Measurements from ENCODE around the gene POU2F3.
A peak's percentile ranks its signal among the peaks of the same experiment; 100 is the strongest.

The POU2F3 gene

GRCh38 chr11:120281143-120281795 lies 41.3 kb downstream of the POU2F3 start:
- DNase-seq (ENCODE audit: low read depth in 1 of 2, low spot score in 1 of 2) = no peak

GRCh38 chr11:120283124-120283523 lies 43.2 kb downstream of the POU2F3 start:
- no peak for DNase-seq (ENCODE audit: low read depth in 1 of 2, low spot score in 1 of 2)

GRCh38 chr11:120284272-120284671 lies 44.3 kb downstream of the POU2F3 start:
- DNase-seq (ENCODE audit: low read depth in 1 of 2, low spot score in 1 of 2) = no peak

GRCh38 chr11:120285256-120285655 lies 45.3 kb downstream of the POU2F3 start:
- DNase-seq (ENCODE audit: low read depth in 1 of 2, low spot score in 1 of 2) = no peak

GRCh38 chr11:120288021-120288420 lies 48.1 kb downstream of the POU2F3 start:
- no peak for DNase-seq (ENCODE audit: low read depth in 1 of 2, low spot score in 1 of 2)

- no peak for DNase-seq (ENCODE audit: low read depth in 1 of 2, low spot score in 1 of 2)
Measured at GRCh38 chr11:120289426-120289825, 49.5 kb downstream of the POU2F3 start.

GRCh38 chr11:120290956-120291355 lies 51.0 kb downstream of the POU2F3 start:
- DNase-seq (ENCODE audit: low read depth in 1 of 2, low spot score in 1 of 2) = no peak

GRCh38 chr11:120293038-120293800 lies 53.3 kb downstream of the POU2F3 start:
- DNase-seq (ENCODE audit: low read depth in 1 of 2, low spot score in 1 of 2) = no peak

GRCh38 chr11:120294096-120294495 lies 54.2 kb downstream of the POU2F3 start:
- DNase-seq (ENCODE audit: low read depth in 1 of 2, low spot score in 1 of 2) = no peak

- DNase-seq (ENCODE audit: low read depth in 1 of 2, low spot score in 1 of 2) = no peak
Measured at GRCh38 chr11:120295099-120295498, 55.2 kb downstream of the POU2F3 start.

- DNase-seq (ENCODE audit: low read depth in 1 of 2, low spot score in 1 of 2) = no peak
Measured at GRCh38 chr11:120296554-120296953, 56.6 kb downstream of the POU2F3 start.

- DNase-seq (ENCODE audit: low read depth in 1 of 2, low spot score in 1 of 2) = no peak
Measured at GRCh38 chr11:120298461-120298860, 58.5 kb downstream of the POU2F3 start.

- no peak for DNase-seq (ENCODE audit: low read depth in 1 of 2, low spot score in 1 of 2)
Measured at GRCh38 chr11:120302001-120302805, 62.3 kb downstream of the POU2F3 start.

- peak; percentile 21 to 37 for DNase-seq (ENCODE audit: low read depth in 1 of 2, low spot score in 1 of 2)
Measured at GRCh38 chr11:120303004-120303637, 63.2 kb downstream of the POU2F3 start.

GRCh38 chr11:120304526-120304925 lies 64.6 kb downstream of the POU2F3 start:
- no peak for DNase-seq (ENCODE audit: low read depth in 1 of 2, low spot score in 1 of 2)

- no peak for DNase-seq (ENCODE audit: low read depth in 1 of 2, low spot score in 1 of 2)
Measured at GRCh38 chr11:120305286-120305685, 65.3 kb downstream of the POU2F3 start.

GRCh38 chr11:120306519-120307242 lies 66.7 kb downstream of the POU2F3 start:
- DNase-seq (ENCODE audit: low read depth in 1 of 2, low spot score in 1 of 2) = no peak

- no peak for DNase-seq (ENCODE audit: low read depth in 1 of 2, low spot score in 1 of 2)
Measured at GRCh38 chr11:120307476-120307875, 67.5 kb downstream of the POU2F3 start.

- no peak for DNase-seq (ENCODE audit: low read depth in 1 of 2, low spot score in 1 of 2)
Measured at GRCh38 chr11:120308081-120308480, 68.1 kb downstream of the POU2F3 start.

- DNase-seq (ENCODE audit: low read depth in 1 of 2, low spot score in 1 of 2) = no peak
Measured at GRCh38 chr11:120310870-120311269, 70.9 kb downstream of the POU2F3 start.

- no peak for DNase-seq (ENCODE audit: low read depth in 1 of 2, low spot score in 1 of 2)
Measured at GRCh38 chr11:120314861-120315260, 74.9 kb downstream of the POU2F3 start.
